HL-60 (cell line): ENCODE results near the gene CYP17A1.

ENCODE experiments used
- DNase-seq, 2 experiments: peaks; one replicate each; pipeline ENCODE4 v3.0.0-alpha.2; 2010 to 2020; ENCODE audit warnings: low read depth in 1 of 2, low spot score in 1 of 2
- H3K27ac ChIP-seq: fragments of 250-450 bp; sonication (Bioruptor Pico); replicated peaks from 2 replicates; pipeline ENCODE4 v1.5.1; 2020; ENCODE audit warnings: mild to moderate bottlenecking, moderate library complexity
- H3K27me3 ChIP-seq: fragments of 250-450 bp; sonication (Bioruptor Pico); 2 replicates; pipeline ENCODE4 v1.5.1; 2021; ENCODE audit warnings: mild to moderate bottlenecking, moderate library complexity; ENCODE audit not compliant: insufficient read depth, poor library complexity, severe bottlenecking
- H3K4me3 ChIP-seq: replicated peaks from 2 replicates; pipeline ENCODE4 v1.5.1; 2011; ENCODE audit warnings: mild to moderate bottlenecking, control low read depth, low read length; ENCODE audit not compliant: insufficient read depth
- GABPA ChIP-seq: IDR thresholded peaks from 2 replicates; pipeline ENCODE4 v1.6.1; 2012; ENCODE audit warnings: low read depth
- POLR2AphosphoS5 ChIP-seq: IDR thresholded peaks from 2 replicates; pipeline ENCODE4 v1.6.1; 2012; ENCODE audit warnings: low read depth
- SPI1 ChIP-seq: IDR thresholded peaks from 2 replicates; pipeline ENCODE4 v1.6.1; 2012; ENCODE audit warnings: low read depth, mild to moderate bottlenecking, borderline replicate concordance
- TF ChIP-seq, protein P1 (sequence below): IDR thresholded peaks from 2 replicates; pipeline ENCODE4 v1.6.1; 2012; ENCODE audit warnings: low read depth; ENCODE audit not compliant: insufficient replicate concordance
- TF ChIP-seq, protein P2 (sequence below): IDR thresholded peaks from one replicate; pipeline ENCODE4 v1.5.1; 2011; ENCODE audit warnings: low read length, control low read depth, inconsistent platforms; ENCODE audit not compliant: insufficient read depth

Gene CYP17A1

DNA sequence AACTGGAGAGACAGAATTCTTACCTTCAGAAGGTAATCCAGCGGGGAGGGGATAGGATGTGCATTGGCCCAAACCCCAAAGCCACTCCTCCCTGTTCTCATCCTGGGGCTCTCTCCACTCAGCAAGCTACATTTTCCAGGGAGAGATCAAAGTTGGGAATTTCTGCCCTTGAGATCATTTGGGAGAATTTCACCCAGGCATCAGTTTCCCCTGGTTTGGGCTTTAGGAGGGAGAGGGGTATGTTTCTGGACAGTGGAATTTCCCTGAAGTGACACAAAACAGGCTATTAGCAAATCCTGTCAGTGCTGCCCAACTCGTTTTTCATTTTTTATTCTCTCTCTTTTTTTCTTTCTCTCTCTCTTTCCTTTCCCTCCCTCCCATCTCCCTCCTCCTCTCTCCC, 35.7 kb downstream of the CYP17A1 start:
- H3K27ac ChIP-seq = no peak overlapping the region
- no peak overlapping the region for H3K4me3 ChIP-seq
- no peak for DNase-seq
- TF ChIP-seq SPI1 = no peak
- TF ChIP-seq, protein P1, sequence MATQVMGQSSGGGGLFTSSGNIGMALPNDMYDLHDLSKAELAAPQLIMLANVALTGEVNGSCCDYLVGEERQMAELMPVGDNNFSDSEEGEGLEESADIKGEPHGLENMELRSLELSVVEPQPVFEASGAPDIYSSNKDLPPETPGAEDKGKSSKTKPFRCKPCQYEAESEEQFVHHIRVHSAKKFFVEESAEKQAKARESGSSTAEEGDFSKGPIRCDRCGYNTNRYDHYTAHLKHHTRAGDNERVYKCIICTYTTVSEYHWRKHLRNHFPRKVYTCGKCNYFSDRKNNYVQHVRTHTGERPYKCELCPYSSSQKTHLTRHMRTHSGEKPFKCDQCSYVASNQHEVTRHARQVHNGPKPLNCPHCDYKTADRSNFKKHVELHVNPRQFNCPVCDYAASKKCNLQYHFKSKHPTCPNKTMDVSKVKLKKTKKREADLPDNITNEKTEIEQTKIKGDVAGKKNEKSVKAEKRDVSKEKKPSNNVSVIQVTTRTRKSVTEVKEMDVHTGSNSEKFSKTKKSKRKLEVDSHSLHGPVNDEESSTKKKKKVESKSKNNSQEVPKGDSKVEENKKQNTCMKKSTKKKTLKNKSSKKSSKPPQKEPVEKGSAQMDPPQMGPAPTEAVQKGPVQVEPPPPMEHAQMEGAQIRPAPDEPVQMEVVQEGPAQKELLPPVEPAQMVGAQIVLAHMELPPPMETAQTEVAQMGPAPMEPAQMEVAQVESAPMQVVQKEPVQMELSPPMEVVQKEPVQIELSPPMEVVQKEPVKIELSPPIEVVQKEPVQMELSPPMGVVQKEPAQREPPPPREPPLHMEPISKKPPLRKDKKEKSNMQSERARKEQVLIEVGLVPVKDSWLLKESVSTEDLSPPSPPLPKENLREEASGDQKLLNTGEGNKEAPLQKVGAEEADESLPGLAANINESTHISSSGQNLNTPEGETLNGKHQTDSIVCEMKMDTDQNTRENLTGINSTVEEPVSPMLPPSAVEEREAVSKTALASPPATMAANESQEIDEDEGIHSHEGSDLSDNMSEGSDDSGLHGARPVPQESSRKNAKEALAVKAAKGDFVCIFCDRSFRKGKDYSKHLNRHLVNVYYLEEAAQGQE = no peak
- TF ChIP-seq GABPA = no peak
- TF ChIP-seq, protein P2, sequence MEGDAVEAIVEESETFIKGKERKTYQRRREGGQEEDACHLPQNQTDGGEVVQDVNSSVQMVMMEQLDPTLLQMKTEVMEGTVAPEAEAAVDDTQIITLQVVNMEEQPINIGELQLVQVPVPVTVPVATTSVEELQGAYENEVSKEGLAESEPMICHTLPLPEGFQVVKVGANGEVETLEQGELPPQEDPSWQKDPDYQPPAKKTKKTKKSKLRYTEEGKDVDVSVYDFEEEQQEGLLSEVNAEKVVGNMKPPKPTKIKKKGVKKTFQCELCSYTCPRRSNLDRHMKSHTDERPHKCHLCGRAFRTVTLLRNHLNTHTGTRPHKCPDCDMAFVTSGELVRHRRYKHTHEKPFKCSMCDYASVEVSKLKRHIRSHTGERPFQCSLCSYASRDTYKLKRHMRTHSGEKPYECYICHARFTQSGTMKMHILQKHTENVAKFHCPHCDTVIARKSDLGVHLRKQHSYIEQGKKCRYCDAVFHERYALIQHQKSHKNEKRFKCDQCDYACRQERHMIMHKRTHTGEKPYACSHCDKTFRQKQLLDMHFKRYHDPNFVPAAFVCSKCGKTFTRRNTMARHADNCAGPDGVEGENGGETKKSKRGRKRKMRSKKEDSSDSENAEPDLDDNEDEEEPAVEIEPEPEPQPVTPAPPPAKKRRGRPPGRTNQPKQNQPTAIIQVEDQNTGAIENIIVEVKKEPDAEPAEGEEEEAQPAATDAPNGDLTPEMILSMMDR = no peak
- no peak for TF ChIP-seq POLR2AphosphoS5
- H3K27me3 ChIP-seq = no peaks in the 10 kb centered on the region

DNA sequence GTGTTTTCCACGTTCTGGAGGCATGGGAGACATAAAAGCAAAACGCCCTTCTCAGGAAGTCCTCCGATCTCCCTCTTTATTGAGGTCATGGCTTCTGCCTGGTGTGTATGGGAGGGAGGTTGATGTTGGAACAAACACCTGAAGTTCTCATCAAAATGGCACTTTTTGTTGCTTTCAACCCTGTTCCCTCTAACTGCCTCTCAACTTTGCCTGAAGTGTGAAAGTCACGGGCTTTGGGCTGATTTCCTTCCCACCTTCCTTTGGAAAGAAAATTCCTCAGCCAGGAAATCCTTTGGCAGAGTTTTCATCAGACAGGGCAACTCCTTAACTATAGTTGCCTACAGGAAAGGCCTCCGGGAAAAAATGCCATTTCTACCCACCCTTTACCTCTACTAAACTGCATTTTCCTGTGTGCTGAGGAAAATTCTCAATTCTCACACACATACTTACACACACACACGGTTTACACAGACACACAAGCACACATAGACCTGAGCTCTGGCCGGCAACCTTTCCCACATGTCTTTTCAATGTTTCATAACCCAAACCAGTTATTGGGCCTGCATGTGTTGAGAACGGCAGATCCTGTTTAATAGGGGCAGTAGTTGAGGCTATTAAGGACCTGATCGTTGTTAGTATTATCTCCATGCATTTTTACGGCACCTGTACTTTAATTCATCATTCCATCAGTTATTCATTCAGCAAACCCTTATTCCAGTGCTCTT, 36.4 kb downstream of the CYP17A1 start:
- Histone ChIP-seq H3K4me3 (no peak overlapping the region), H3K27ac (no peak overlapping the region), H3K27me3 (no peaks in the 10 kb centered on the region)
- TF ChIP-seq, protein P1 = no peak
- no peak for TF ChIP-seq GABPA
- TF ChIP-seq, protein P2 = no peak
- no peak for TF ChIP-seq SPI1
- TF ChIP-seq POLR2AphosphoS5 = no peak
- no peak for DNase-seq

DNA sequence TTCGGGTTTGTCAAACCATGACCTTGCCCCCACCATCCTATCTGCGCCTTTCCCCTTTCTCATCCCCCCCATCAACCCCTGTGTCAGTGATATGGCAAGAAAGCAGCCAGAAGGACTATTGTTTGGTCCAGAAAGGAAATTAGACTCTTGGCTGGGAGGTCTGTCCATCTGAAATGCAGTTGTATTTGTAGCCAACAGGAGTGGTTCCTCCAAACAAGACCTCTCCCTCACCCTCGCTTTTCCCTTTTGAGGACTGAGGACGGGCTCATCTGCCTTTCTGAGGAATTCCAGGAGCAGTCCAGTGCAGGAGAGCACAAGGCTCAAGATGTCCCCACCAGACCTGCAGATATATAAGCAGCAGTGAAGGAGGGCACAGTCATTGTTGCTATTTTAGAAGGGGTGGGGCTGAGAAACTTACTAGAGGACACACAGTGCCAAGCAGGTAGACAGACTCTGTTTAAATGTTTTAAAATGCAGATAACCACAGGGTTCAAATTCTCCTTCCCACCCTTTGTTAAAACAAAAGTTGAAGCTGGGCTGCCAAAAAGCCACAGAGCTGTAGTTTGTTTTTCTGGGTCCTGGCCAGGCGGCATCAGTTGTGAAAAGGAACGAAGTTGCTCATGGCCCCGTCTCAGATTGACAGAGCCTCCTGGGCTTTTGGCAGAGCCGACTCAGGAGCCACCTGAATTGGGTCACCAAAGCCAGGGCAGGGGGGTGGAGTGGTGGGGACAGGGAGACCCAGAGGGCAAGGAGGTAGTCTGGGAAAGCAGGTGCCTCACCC, 37.3 kb downstream of the CYP17A1 start:
- TF ChIP-seq, protein P2 = no peak
- TF ChIP-seq GABPA (no peak), POLR2AphosphoS5 (no peak), SPI1 (no peak)
- H3K4me3 ChIP-seq = no peak overlapping the region
- no peak overlapping the region for H3K27ac ChIP-seq
- H3K27me3 ChIP-seq = no peaks in the 10 kb centered on the region
- no peak for DNase-seq
